GDM1 (cell line): Measurements from ENCODE around the gene FRMPD1.
"Not testable (repeated sequence)": the region's sequence is repeated elsewhere in the genome, so short reads cannot be mapped to it uniquely, and the experiment has no call there.

Source experiments
- DNase-seq: peaks from one replicate; lab custom pipeline; 2025; lab: John Stamatoyannopoulos, UW

Gene FRMPD1

GRCh38 chr9:37650873-37651768 is at the start of gene FRMPD1:
FRMPD1 (plus strand) TSS chr9:37650954; CDS start chr9:37692642, 41,688 bp downstream.
- peak; percentile 5 for DNase-seq

- not testable (repeated sequence) for DNase-seq
Observed at GRCh38 chr9:37602061-37602460, 48.7 kb upstream of the FRMPD1 start.

GRCh38 chr9:37602817-37603216 is 47.9 kb upstream of the FRMPD1 start:
- DNase-seq: no peak

- DNase-seq: no peak
Observed at GRCh38 chr9:37604296-37604695, 46.5 kb upstream of the FRMPD1 start.

GRCh38 chr9:37608250-37608649 is 42.5 kb upstream of the FRMPD1 start:
- no peak for DNase-seq

- no peak for DNase-seq
Observed at GRCh38 chr9:37609735-37610397, 40.9 kb upstream of the FRMPD1 start.

- no peak for DNase-seq
Observed at GRCh38 chr9:37611014-37611413, 39.7 kb upstream of the FRMPD1 start.

- no peak for DNase-seq
Observed at GRCh38 chr9:37611961-37612360, 38.8 kb upstream of the FRMPD1 start.

- no peak for DNase-seq
Observed at GRCh38 chr9:37617161-37617560, 33.6 kb upstream of the FRMPD1 start.

GRCh38 chr9:37617832-37618231 is 32.9 kb upstream of the FRMPD1 start:
- DNase-seq: no peak

- DNase-seq: no peak
Observed at GRCh38 chr9:37618817-37619216, 31.9 kb upstream of the FRMPD1 start.

GRCh38 chr9:37619806-37620205 is 30.9 kb upstream of the FRMPD1 start:
- DNase-seq: no peak

GRCh38 chr9:37620396-37620795 is 30.4 kb upstream of the FRMPD1 start:
- no peak for DNase-seq

- DNase-seq: no peak
Observed at GRCh38 chr9:37621273-37622121, 29.3 kb upstream of the FRMPD1 start.

- no peak for DNase-seq
Observed at GRCh38 chr9:37622462-37622861, 28.3 kb upstream of the FRMPD1 start.

GRCh38 chr9:37623267-37623666 is 27.5 kb upstream of the FRMPD1 start:
- no peak for DNase-seq

GRCh38 chr9:37624073-37624472 is 26.7 kb upstream of the FRMPD1 start:
- DNase-seq: no peak

GRCh38 chr9:37625036-37625757 is 25.6 kb upstream of the FRMPD1 start:
- no peak for DNase-seq

- DNase-seq: no peak
Observed at GRCh38 chr9:37625758-37626147, 25.0 kb upstream of the FRMPD1 start.

GRCh38 chr9:37626708-37627292 is 24.0 kb upstream of the FRMPD1 start:
- DNase-seq: no peak

GRCh38 chr9:37632479-37632878 is 18.3 kb upstream of the FRMPD1 start:
- no peak for DNase-seq
